ENCODE data around the gene SYT9.

SYT9 gene

GRCh38 chr11:7485186-7486097 is 233.7 kb downstream of the SYT9 start, which contains the start of gene OLFML1:
OLFML1 (plus strand) TSS chr11:7485506; CDS start chr11:7485876, 370 bp downstream.
- no peaks in the 10 kb centered on the region for H3K4me1 Mint-ChIP-seq
- H3K4me3 Mint-ChIP-seq: no peak within 1 kb of the TSS
- ATAC-seq: no peak
- H3K27ac Mint-ChIP-seq: no peak within 1 kb of the TSS
- no peaks in the 10 kb centered on the region for H3K9me3 Mint-ChIP-seq
- peaks cover 13% of the 10 kb centered on the region for H3K36me3 Mint-ChIP-seq
- H3K27me3 Mint-ChIP-seq: no peaks in the 10 kb centered on the region

GRCh38 chr11:7486098-7486780 is 234.5 kb downstream of the SYT9 start:
- Mint-ChIP-seq H3K9me3 (no peaks in the 10 kb centered on the region), H3K4me3 (no peak overlapping the region), H3K27me3 (no peaks in the 10 kb centered on the region), H3K4me1 (no peaks in the 10 kb centered on the region), H3K27ac (no peak overlapping the region), H3K36me3 (peaks cover 13% of the 10 kb centered on the region)
- no peak for ATAC-seq

GRCh38 chr11:7486781-7487140 is 235.1 kb downstream of the SYT9 start:
- Mint-ChIP-seq H3K4me3 (no peak overlapping the region), H3K36me3 (peaks cover 13% of the 10 kb centered on the region), H3K27ac (no peak overlapping the region), H3K9me3 (no peaks in the 10 kb centered on the region), H3K4me1 (no peaks in the 10 kb centered on the region), H3K27me3 (no peaks in the 10 kb centered on the region)
- ATAC-seq: no peak

- Mint-ChIP-seq H3K27me3 (no peaks in the 10 kb centered on the region), H3K4me1 (no peaks in the 10 kb centered on the region), H3K36me3 (peaks cover 13% of the 10 kb centered on the region), H3K27ac (no peak overlapping the region), H3K9me3 (no peaks in the 10 kb centered on the region), H3K4me3 (no peak overlapping the region)
- no peak for ATAC-seq
Observed at GRCh38 chr11:7487360-7487759, 235.7 kb downstream of the SYT9 start.

GRCh38 chr11:7488681-7489080 is 237.0 kb downstream of the SYT9 start:
- no peak overlapping the region for H3K4me3 Mint-ChIP-seq
- H3K36me3 Mint-ChIP-seq: peaks cover 13% of the 10 kb centered on the region
- no peak for ATAC-seq

GRCh38 chr11:7489376-7489775 is 237.7 kb downstream of the SYT9 start:
- H3K4me3 Mint-ChIP-seq: no peak overlapping the region
- H3K27me3 Mint-ChIP-seq: no peaks in the 10 kb centered on the region
- ATAC-seq: no peak
- peaks cover 13% of the 10 kb centered on the region for H3K36me3 Mint-ChIP-seq
- no peak overlapping the region for H3K27ac Mint-ChIP-seq
- H3K9me3 Mint-ChIP-seq: no peaks in the 10 kb centered on the region
- peaks cover 9% of the 10 kb centered on the region for H3K4me1 Mint-ChIP-seq

More at GRCh38 chr11:7488681-7489080, 237.0 kb downstream of the SYT9 start:
- Mint-ChIP-seq H3K4me1 (peaks cover 2% of the 10 kb centered on the region), H3K27me3 (no peaks in the 10 kb centered on the region), H3K27ac (no peak overlapping the region), H3K9me3 (no peaks in the 10 kb centered on the region)

GRCh38 chr11:7490054-7490453 is 238.3 kb downstream of the SYT9 start:
- no peak overlapping the region for H3K4me3 Mint-ChIP-seq
- no peak for ATAC-seq
- H3K27ac Mint-ChIP-seq: no peak overlapping the region
- H3K4me1 Mint-ChIP-seq: peaks cover 16% of the 10 kb centered on the region
- peaks cover 13% of the 10 kb centered on the region for H3K36me3 Mint-ChIP-seq
- no peaks in the 10 kb centered on the region for H3K9me3 Mint-ChIP-seq
- H3K27me3 Mint-ChIP-seq: no peaks in the 10 kb centered on the region

GRCh38 chr11:7490535-7490934 is 238.8 kb downstream of the SYT9 start:
- Mint-ChIP-seq H3K9me3 (no peaks in the 10 kb centered on the region), H3K4me3 (no peak overlapping the region), H3K27ac (no peak overlapping the region), H3K36me3 (peaks cover 13% of the 10 kb centered on the region), H3K27me3 (no peaks in the 10 kb centered on the region), H3K4me1 (peaks cover 21% of the 10 kb centered on the region)
- no peak for ATAC-seq

- H3K4me3 Mint-ChIP-seq: no peak overlapping the region
- peaks cover 11% of the 10 kb centered on the region for H3K36me3 Mint-ChIP-seq
- no peak overlapping the region for H3K27ac Mint-ChIP-seq
- ATAC-seq: no peak
- H3K9me3 Mint-ChIP-seq: no peaks in the 10 kb centered on the region
- H3K4me1 Mint-ChIP-seq: peaks cover 37% of the 10 kb centered on the region
- H3K27me3 Mint-ChIP-seq: no peaks in the 10 kb centered on the region
Observed at GRCh38 chr11:7492253-7492652, 240.5 kb downstream of the SYT9 start.

- H3K9me3 Mint-ChIP-seq: no peaks in the 10 kb centered on the region
- H3K4me1 Mint-ChIP-seq: peaks cover 51% of the 10 kb centered on the region
Observed at GRCh38 chr11:7493670-7494069, 242.0 kb downstream of the SYT9 start.

GRCh38 chr11:7494086-7494745 is 242.5 kb downstream of the SYT9 start:
- Mint-ChIP-seq H3K27ac (peak overlapping the region; percentile 92), H3K4me1 (peaks cover 56% of the 10 kb centered on the region), H3K36me3 (peaks cover 8% of the 10 kb centered on the region)

More at GRCh38 chr11:7493670-7494069, 242.0 kb downstream of the SYT9 start:
- Mint-ChIP-seq H3K4me3 (no peak overlapping the region), H3K27ac (peak overlapping the region; percentile 92), H3K27me3 (no peaks in the 10 kb centered on the region), H3K36me3 (peaks cover 11% of the 10 kb centered on the region)
- ATAC-seq: no peak

GRCh38 chr11:7495882-7496551 is 244.3 kb downstream of the SYT9 start:
- Mint-ChIP-seq H3K36me3 (peaks cover 4% of the 10 kb centered on the region), H3K4me3 (peak overlapping the region; percentile 14), H3K4me1 (peaks cover 62% of the 10 kb centered on the region), H3K27ac (peak overlapping the region; percentile 92), H3K9me3 (no peaks in the 10 kb centered on the region), H3K27me3 (no peaks in the 10 kb centered on the region)
- ATAC-seq: peak; percentile 94

More at GRCh38 chr11:7494086-7494745, 242.5 kb downstream of the SYT9 start:
- no peak for ATAC-seq
- H3K4me3 Mint-ChIP-seq: no peak overlapping the region
- H3K27me3 Mint-ChIP-seq: no peaks in the 10 kb centered on the region
- H3K9me3 Mint-ChIP-seq: no peaks in the 10 kb centered on the region

GRCh38 chr11:7498193-7498592 is 246.5 kb downstream of the SYT9 start:
- Mint-ChIP-seq H3K36me3 (peaks cover 4% of the 10 kb centered on the region), H3K4me3 (no peak overlapping the region), H3K27ac (peak overlapping the region; percentile 92), H3K27me3 (no peaks in the 10 kb centered on the region), H3K4me1 (peaks cover 62% of the 10 kb centered on the region), H3K9me3 (no peaks in the 10 kb centered on the region)
- ATAC-seq: no peak

GRCh38 chr11:7499081-7499480 is 247.4 kb downstream of the SYT9 start:
- Mint-ChIP-seq H3K4me1 (peaks cover 56% of the 10 kb centered on the region), H3K9me3 (no peaks in the 10 kb centered on the region), H3K27ac (peak overlapping the region; percentile 92), H3K36me3 (peaks cover 4% of the 10 kb centered on the region), H3K27me3 (no peaks in the 10 kb centered on the region), H3K4me3 (no peak overlapping the region)
- no peak for ATAC-seq

- peaks cover 4% of the 10 kb centered on the region for H3K36me3 Mint-ChIP-seq
- peaks cover 45% of the 10 kb centered on the region for H3K4me1 Mint-ChIP-seq
- H3K27me3 Mint-ChIP-seq: no peaks in the 10 kb centered on the region
- H3K27ac Mint-ChIP-seq: peak overlapping the region; percentile 92
- ATAC-seq: no peak
- H3K4me3 Mint-ChIP-seq: no peak overlapping the region
- H3K9me3 Mint-ChIP-seq: no peaks in the 10 kb centered on the region
Observed at GRCh38 chr11:7500251-7500650, 248.5 kb downstream of the SYT9 start.

Data from stimulated activated memory B cell treated with anti-CD40 and anti-IgM and Interleukin-4, amounts not matched to agents 10 μg/mL and 1 μg/mL and 100 μg/mL, for 72 hours (primary cell).